Sigmoid colon (tissue), 7 donors: ENCODE measurements around the gene TTLL3. TPM values are rescaled to one million over a fixed set of nuclear protein-coding genes. Genes with fewer than 3 reads are reported as not detected.
A peak's percentile ranks its signal among the peaks of the same experiment; 100 is the strongest.
"Not testable (repeated sequence)": the region's sequence is repeated elsewhere in the genome, so short reads cannot be mapped to it uniquely, and the experiment has no call there.

Experiments used
- DNase-seq: peaks from one replicate; pipeline ENCODE4 v3.0.0-alpha.2; 2019
- H3K27ac ChIP-seq, 4 donors: fragments of 200-600 bp; sonication (generic); one replicate each; pipeline ENCODE4 v1.5.1; 2016 to 2019; ENCODE audit warnings: mild to moderate bottlenecking in 1 of 4
- H3K27me3 ChIP-seq, 3 donors: fragments of 200-600 bp; sonication (generic); one replicate each; pipeline ENCODE4 v1.5.1; 2019; ENCODE audit warnings: mild to moderate bottlenecking in 1 of 3
- H3K36me3 ChIP-seq, 4 donors: fragments of 200-600 bp; sonication (generic); one replicate each; pipeline ENCODE4 v1.5.1; 2016 to 2019
- H3K4me1 ChIP-seq, 4 donors: fragments of 200-600 bp; sonication (generic); one replicate each; pipeline ENCODE4 v1.5.1; 2017 to 2019
- H3K4me3 ChIP-seq, 4 donors: fragments of 200-600 bp; sonication (generic); one replicate each; pipeline ENCODE4 v1.5.1; 2017 to 2019; ENCODE audit warnings: mild to moderate bottlenecking in 2 of 4, moderate library complexity in 1 of 4
- H3K9me3 ChIP-seq, 4 donors: fragments of 200-600 bp in 3 of 4; sonication (generic) in 3 of 4; one replicate each; pipeline versions ENCODE4 v1.5.1 to v1.6.1; 2013 to 2019
- CTCF ChIP-seq, 4 experiments: fragments of 450-650 bp in 3 of 4; fragments of 200-600 bp in 1 of 4; IDR thresholded peaks; one replicate each; pipeline ENCODE4 v1.5.1; 2016 to 2019; ENCODE audit warnings: antibody characterized with exemption in 4 of 4, mild to moderate bottlenecking in 3 of 4, moderate library complexity in 2 of 4
- EP300 ChIP-seq, 4 donors: sonication (generic); formaldehyde crosslinking; IDR thresholded peaks; one replicate each; pipeline ENCODE4 v1.6.1; 2017; ENCODE audit warnings: antibody characterized with exemption in 4 of 4
- POLR2A ChIP-seq, 2 donors: fragments of 450-650 bp; IDR thresholded peaks; one replicate each; pipeline ENCODE4 v1.6.1; 2016; ENCODE audit warnings: antibody characterized with exemption in 2 of 2, mild to moderate bottlenecking in 2 of 2, moderate library complexity in 2 of 2
- POLR2AphosphoS5 ChIP-seq, 4 donors: sonication (generic); formaldehyde crosslinking; IDR thresholded peaks; one replicate each; pipeline ENCODE4 v1.6.1; 2017; ENCODE audit warnings: antibody characterized with exemption in 4 of 4
- WGBS, 2 donors: extraction: QIAGEN DNeasy Blood & Tissue Kit; methylation state at CpG; one replicate each; pipeline ENCODE4 v1.1.7; 2013; 5-methylcytosine and 5-hydroxymethylcytosine counted together
- intact Hi-C: fragments of 100-400 bp; cut with DNase I; formaldehyde crosslinking; loops from one replicate; pipeline ENCODE4 v1.15.1; 2023
- polyA plus RNA-seq, 3 donors: library from polyadenylated mRNA; stranded (reverse); fragments of 200-250 nt; gene quantifications; one replicate each; pipeline ENCODE4 v1.2.3, GENCODE V29; 2013
- total RNA-seq, 4 donors: library from RNA; depleted of rRNA; stranded (reverse); fragments of >200 nt; gene quantifications; one replicate each; pipeline ENCODE4 v1.1.0, GENCODE V29; 2016
- donor health status: healthy with polysubstance abuse.
- donor health status: Bipolar disorder and iron deficiency.
- donor health status: healthy.

Gene TTLL3
- total and polyA plus RNA-seq, 7 donors = 4.4 to 117 (median 35.3) TPM

DNA sequence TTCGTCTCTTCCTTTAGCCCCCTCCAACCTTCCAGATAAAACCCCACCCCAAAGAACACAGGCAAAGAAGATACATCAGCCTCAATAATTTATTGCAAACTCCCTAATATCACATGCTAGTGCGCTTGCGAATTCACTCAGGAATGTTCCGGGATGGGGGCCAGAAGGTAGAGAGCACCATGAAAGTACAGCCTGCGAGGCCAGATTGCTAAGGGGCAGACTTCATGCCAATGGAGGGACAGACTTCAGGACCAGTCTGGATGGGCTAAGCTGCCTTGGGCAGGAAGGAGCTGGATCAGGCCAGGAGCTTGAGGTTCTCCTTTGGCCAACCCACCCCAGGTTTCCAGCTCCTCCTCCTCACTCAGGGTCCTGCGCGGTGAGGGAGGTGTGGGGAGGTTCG lies 56.6 kb downstream of the TTLL3 start:
- intact Hi-C loops = loop anchor here (2.0 kb wide), 1 partner anchor 24 kb away; the partner anchor contains the start of gene JAGN1
- TF ChIP-seq CTCF (IDR thresholded peaks at IDR 0.05) (no peak), POLR2AphosphoS5 (IDR thresholded peaks at IDR 0.05) (peak; percentile 30 to 53 (median 33)), EP300 (IDR thresholded peaks at IDR 0.05) (peak in 3 of 4 donors; percentile 58 to 70 (median 64))
- peaks cover 0 to 60% (median 50%) of the 10 kb centered on the region in 4 donors for H3K4me1 ChIP-seq

GRCh38 chr3:9867106-9867505 lies 57.0 kb downstream of the TTLL3 start:
- H3K27me3 ChIP-seq = no peaks in the 10 kb centered on the region
- intact Hi-C loops = loop anchor here (2.0 kb wide), 1 partner anchor 24 kb away; the partner anchor contains the start of gene JAGN1
- peaks cover 0 to 60% (median 50%) of the 10 kb centered on the region in 4 donors for H3K4me1 ChIP-seq
- H3K4me3 ChIP-seq = no peak overlapping the region
- peak overlapping the region; percentile 82 to 93 (median 90) for H3K27ac ChIP-seq
- no peaks in the 10 kb centered on the region for H3K9me3 ChIP-seq
- 87 to 89% methylated on average over 12 of the region's 12 CpGs for WGBS, 2 donors
- H3K36me3 ChIP-seq = no peaks in the 10 kb centered on the region
- no peak for TF ChIP-seq EP300 (IDR thresholded peaks at IDR 0.05)
- TF ChIP-seq CTCF (IDR thresholded peaks at IDR 0.05) = no peak
- TF ChIP-seq POLR2A (IDR thresholded peaks at IDR 0.05) = no peak
- TF ChIP-seq POLR2AphosphoS5 (IDR thresholded peaks at IDR 0.05) = no peak
- DNase-seq = no peak

More for the DNA sequence above, 56.6 kb downstream of the TTLL3 start:
- WGBS, 2 donors = 93 to 94% methylated on average over 8 of the region's 8 CpGs
- no peaks in the 10 kb centered on the region for H3K36me3 ChIP-seq
- H3K27me3 ChIP-seq = no peaks in the 10 kb centered on the region
- peak overlapping the region; percentile 82 to 93 (median 90) for H3K27ac ChIP-seq
- no peaks in the 10 kb centered on the region for H3K9me3 ChIP-seq
- no peak overlapping the region for H3K4me3 ChIP-seq
- peak; percentile 94 for DNase-seq

DNA sequence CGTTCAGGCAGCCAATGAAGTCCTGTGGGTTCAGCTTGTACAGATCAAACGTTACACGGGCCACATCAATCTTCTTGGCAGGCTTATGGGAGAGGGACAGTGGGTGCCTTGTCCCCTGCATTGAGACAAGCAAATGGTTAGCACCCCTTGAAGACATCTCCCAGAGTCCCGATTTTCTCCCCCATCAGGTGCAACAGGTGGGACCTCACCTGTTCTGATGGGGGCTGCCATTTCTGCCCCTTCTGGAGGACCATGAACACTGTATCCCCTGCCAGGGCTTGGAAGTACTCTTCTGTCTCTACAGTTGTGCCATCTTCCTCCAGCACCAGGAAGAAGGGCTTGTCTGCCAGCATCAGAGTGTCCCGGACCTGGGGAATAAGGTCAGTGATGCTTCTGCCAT lies 59.9 kb downstream of the TTLL3 start:
- H3K9me3 ChIP-seq = no peaks in the 10 kb centered on the region
- no peaks in the 10 kb centered on the region for H3K27me3 ChIP-seq
- H3K27ac ChIP-seq = peak overlapping the region in 1 of 4 donors; percentile 93
- H3K36me3 ChIP-seq = no peaks in the 10 kb centered on the region
- peaks cover 0 to 33% (median 22%) of the 10 kb centered on the region in 4 donors for H3K4me1 ChIP-seq
- no peak for TF ChIP-seq POLR2AphosphoS5 (IDR thresholded peaks at IDR 0.05)
- no peak for DNase-seq
- H3K4me3 ChIP-seq = no peak overlapping the region
- intact Hi-C loops = no loop called here
- WGBS, 2 donors = 79 to 81% methylated on average over 5 of the region's 5 CpGs

DNA sequence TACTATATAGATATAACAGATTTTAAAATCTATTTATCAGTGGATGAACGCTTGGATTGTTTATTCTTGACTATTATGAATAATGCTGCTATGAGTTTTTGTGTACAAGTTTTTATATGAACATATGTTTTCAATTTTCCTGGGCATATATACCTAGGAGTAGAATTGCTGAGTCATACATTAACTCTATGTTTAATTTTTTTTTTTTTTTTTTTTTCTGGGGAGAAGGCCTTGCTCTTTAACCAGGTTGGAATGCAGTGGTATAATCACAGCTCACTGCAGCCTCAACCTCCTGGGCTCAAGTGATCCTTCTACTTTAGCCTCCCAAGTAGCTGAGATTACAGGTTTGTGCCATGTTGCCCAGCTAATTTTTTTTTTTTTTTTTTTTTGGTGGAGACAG lies 60.9 kb downstream of the TTLL3 start:
- H3K4me1 ChIP-seq = peaks cover 0 to 22% (median 12%) of the 10 kb centered on the region in 4 donors
- TF ChIP-seq CTCF (IDR thresholded peaks at IDR 0.05) (no peak), POLR2A (IDR thresholded peaks at IDR 0.05) (no peak), EP300 (IDR thresholded peaks at IDR 0.05) (no peak), POLR2AphosphoS5 (IDR thresholded peaks at IDR 0.05) (no peak)
- intact Hi-C loops = no loop called here
- no peaks in the 10 kb centered on the region for H3K27me3 ChIP-seq
- no peak for DNase-seq
- no peaks in the 10 kb centered on the region for H3K36me3 ChIP-seq
- no peaks in the 10 kb centered on the region for H3K9me3 ChIP-seq
- WGBS, 2 donors = 34% methylated on average over 1 of the region's 1 CpG
- H3K4me3 ChIP-seq = no peak overlapping the region
- H3K27ac ChIP-seq = no peak overlapping the region

DNA sequence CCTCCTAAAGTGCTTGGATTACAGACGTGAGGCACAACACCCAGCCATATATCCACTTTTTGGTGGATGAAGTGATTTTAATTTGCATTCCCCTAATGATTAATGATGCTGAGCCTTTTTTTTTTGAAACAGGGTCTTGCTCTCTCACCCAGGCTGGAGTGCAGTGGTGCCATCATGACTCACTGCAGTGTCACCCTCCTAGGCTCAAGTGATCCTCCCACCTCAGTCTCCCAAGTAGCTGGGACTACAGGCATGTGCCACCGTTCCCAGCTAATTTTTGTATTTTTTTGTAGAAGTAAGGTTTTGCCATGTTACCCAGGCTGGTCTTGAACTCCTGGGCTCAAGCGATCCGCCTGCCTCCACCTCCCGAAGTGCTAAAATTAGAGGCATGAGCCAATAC lies 62.0 kb downstream of the TTLL3 start:
- 96 to 99% methylated on average over 5 of the region's 5 CpGs for WGBS, 2 donors
- H3K4me1 ChIP-seq = peaks cover 0 to 11% (median 2%) of the 10 kb centered on the region in 4 donors
- H3K4me3 ChIP-seq, H3K27ac ChIP-seq, intact Hi-C loops, DNase-seq, H3K36me3 ChIP-seq, H3K27me3 ChIP-seq, H3K9me3 ChIP-seq: not testable (repeated sequence)

- intact Hi-C loops = no loop called here
- Histone ChIP-seq H3K9me3 (no peaks in the 10 kb centered on the region), H3K4me3 (no peak overlapping the region), H3K36me3 (no peaks in the 10 kb centered on the region), H3K27me3 (no peaks in the 10 kb centered on the region), H3K27ac (peak overlapping the region in 1 of 4 donors; percentile 27), H3K4me1 (no peaks in the 10 kb centered on the region)
- no peak for TF ChIP-seq EP300 (IDR thresholded peaks at IDR 0.05)
- no peak for TF ChIP-seq CTCF (IDR thresholded peaks at IDR 0.05)
- TF ChIP-seq POLR2A (IDR thresholded peaks at IDR 0.05) = no peak
- no peak for TF ChIP-seq POLR2AphosphoS5 (IDR thresholded peaks at IDR 0.05)
- DNase-seq = no peak
Measured at GRCh38 chr3:9875448-9875847, 65.4 kb downstream of the TTLL3 start.

DNA sequence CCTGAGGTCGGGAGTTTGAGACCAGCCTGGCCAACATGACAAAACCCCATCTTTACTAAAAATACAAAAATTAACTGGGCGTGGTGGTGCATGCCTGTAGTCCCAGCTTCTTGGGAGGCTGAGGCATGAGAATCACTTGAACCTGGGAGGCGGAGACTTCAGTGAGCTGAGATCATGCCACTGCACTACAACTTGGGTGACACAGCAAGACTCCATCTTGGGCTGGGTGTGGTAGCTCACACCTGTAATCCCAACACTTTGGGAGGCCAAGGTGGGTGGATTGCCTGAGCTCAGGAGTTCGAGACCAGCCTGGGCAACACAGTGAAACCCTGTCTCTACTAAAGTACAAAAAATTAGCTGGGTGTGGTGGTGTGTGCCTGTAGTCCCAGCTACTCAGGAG lies 66.2 kb downstream of the TTLL3 start:
- 86 to 89% methylated on average over 4 of the region's 4 CpGs for WGBS, 2 donors
- intact Hi-C loops, H3K27ac ChIP-seq, H3K4me1 ChIP-seq, DNase-seq, H3K27me3 ChIP-seq, H3K4me3 ChIP-seq, H3K9me3 ChIP-seq, H3K36me3 ChIP-seq: not testable (repeated sequence)
